H1 (cell line): ENCODE data around the gene DYNC1H1.

Source experiments
- EP300 ChIP-seq, 2 experiments: IDR thresholded peaks; 1 replicate in 1 of 2; 2 replicates in 1 of 2; pipeline ENCODE4 v1.6.1; 2011 to 2012; ENCODE audit warnings: low read depth in 2 of 2, low read length in 2 of 2, mild to moderate bottlenecking in 2 of 2, borderline replicate concordance in 1 of 2, inconsistent platforms in 1 of 2, moderate library complexity in 1 of 2
- EZH2 ChIP-seq: fragments of 200-600 bp; sonication (generic); IDR thresholded peaks from 2 replicates; pipeline ENCODE4 v1.7.1; 2012; ENCODE audit warnings: low read depth, mild to moderate bottlenecking, moderate library complexity, low read length, inconsistent platforms; ENCODE audit not compliant: severe bottlenecking
- GABPA ChIP-seq: IDR thresholded peaks from 2 replicates; pipeline ENCODE4 v1.6.1; 2011; ENCODE audit warnings: mild to moderate bottlenecking, low read length, moderate library complexity, borderline replicate concordance; ENCODE audit not compliant: insufficient read depth
- HDAC2 ChIP-seq, 2 experiments: fragments of 300-600 bp in 1 of 2; sonication (generic) in 1 of 2; IDR thresholded peaks; 2 replicates each; pipeline ENCODE4 v1.6.1; 2011 to 2012; ENCODE audit warnings: low read depth in 2 of 2, low read length in 2 of 2, mild to moderate bottlenecking in 2 of 2, moderate library complexity in 2 of 2, borderline replicate concordance in 1 of 2, inconsistent platforms in 1 of 2
- POLR2A ChIP-seq, 2 experiments: IDR thresholded peaks; 1 replicate in 1 of 2; 2 replicates in 1 of 2; pipeline ENCODE4 v1.6.1; 2011; ENCODE audit warnings: low read depth in 2 of 2, low read length in 2 of 2, mild to moderate bottlenecking in 2 of 2; ENCODE audit errors: control extremely low read depth in 1 of 2
- POLR2AphosphoS5 ChIP-seq: IDR thresholded peaks from 2 replicates; pipeline ENCODE4 v1.6.1; 2011; ENCODE audit warnings: low read depth, low read length
- RAD21 ChIP-seq, 2 experiments: IDR thresholded peaks in 1 of 2; conservative IDR thresholded peaks in 1 of 2; 2 replicates each; pipeline ENCODE4 v1.6.1; 2011; ENCODE audit warnings: low read depth in 2 of 2, low read length in 2 of 2, improper control_type of control experiment in 1 of 2, inconsistent platforms in 1 of 2, mild to moderate bottlenecking in 1 of 2, moderate library complexity in 1 of 2
- RNF2 ChIP-seq: fragments of 200-900, 300-1000 bp; sonication (generic); IDR thresholded peaks from 2 replicates; pipeline ENCODE4 v1.7.1; 2016; ENCODE audit warnings: borderline replicate concordance, low read depth, mild to moderate bottlenecking, antibody characterized with exemption, low read length; ENCODE audit not compliant: poor library complexity, severe bottlenecking; ENCODE audit errors: missing control alignments
- SRF ChIP-seq: IDR thresholded peaks from 2 replicates; pipeline ENCODE4 v1.6.1; 2011; ENCODE audit warnings: mild to moderate bottlenecking, low read depth, low read length, moderate library complexity
- SUZ12 ChIP-seq: fragments of 200-600 bp; sonication (generic); IDR thresholded peaks from 2 replicates; pipeline ENCODE4 v1.6.1; 2012; ENCODE audit warnings: mild to moderate bottlenecking, inconsistent platforms, low read length, moderate library complexity, mixed read lengths
- ZNF274 ChIP-seq: IDR thresholded peaks from 2 replicates; pipeline ENCODE4 v1.7.0; 2012; ENCODE audit warnings: low read length, borderline replicate concordance; ENCODE audit errors: extremely low read depth
- TF ChIP-seq, protein P1 (sequence below), 3 experiments: IDR thresholded peaks; 1 replicate in 2 of 3; 2 replicates in 1 of 3; pipeline versions ENCODE4 v1.5.1 to v1.6.1; 2011; ENCODE audit warnings: low read length in 3 of 3, mild to moderate bottlenecking in 3 of 3, inconsistent platforms in 2 of 3, low read depth in 1 of 3, moderate library complexity in 1 of 3; ENCODE audit not compliant: insufficient read depth in 1 of 3; ENCODE audit errors: control extremely low read depth in 1 of 3
- TF ChIP-seq, protein P2 (sequence below): IDR thresholded peaks from 2 replicates; pipeline ENCODE4 v1.6.1; 2012; ENCODE audit warnings: low read length, inconsistent platforms
- TF ChIP-seq, protein P3 (sequence below): IDR thresholded peaks from 2 replicates; pipeline ENCODE4 v1.6.1; 2011; ENCODE audit warnings: low read length, improper control_type of control experiment

DNA sequence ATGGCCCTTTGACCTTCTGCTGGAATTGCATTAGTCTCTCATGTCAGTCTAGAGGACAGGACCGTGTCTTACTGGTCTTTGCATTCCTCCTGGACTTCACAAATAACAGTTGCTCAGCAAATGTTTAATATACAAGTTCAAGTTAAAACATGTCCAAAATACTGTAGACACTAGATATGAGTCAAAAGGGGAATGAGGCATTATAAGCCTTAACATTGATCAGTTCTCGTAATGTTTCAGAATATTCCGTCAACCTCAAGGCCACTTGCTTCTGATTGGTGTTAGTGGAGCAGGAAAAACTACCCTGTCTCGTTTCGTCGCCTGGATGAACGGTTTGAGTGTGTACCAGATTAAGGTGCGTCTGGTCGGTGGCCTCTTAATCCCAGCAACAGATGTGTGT is 62.6 kb downstream of the DYNC1H1 start:
- TF ChIP-seq ZNF274 (no peak), POLR2AphosphoS5 (no peak), EP300 (IDR thresholded peaks at IDR 0.05; ENCODE audit: borderline replicate concordance in 1 of 2, low read depth in 2 of 2, low read length in 2 of 2) (no peak), EZH2 (no peak), POLR2A (IDR thresholded peaks at IDR 0.05; ENCODE audit: control extremely low read depth in 1 of 2, low read depth in 2 of 2, low read length in 2 of 2) (no peak), GABPA (no peak), HDAC2 (IDR thresholded peaks at IDR 0.05; ENCODE audit: borderline replicate concordance in 1 of 2, low read depth in 2 of 2, low read length in 2 of 2) (no peak), RNF2 (no peak), RAD21 (IDR thresholded peaks at IDR 0.05 in 1 of 2, conservative IDR thresholded peaks at IDR 0.05 in 1 of 2; ENCODE audit: low read depth in 2 of 2, low read length in 2 of 2) (no peak), SRF (no peak), SUZ12 (no peak)
- TF ChIP-seq, protein P1, sequence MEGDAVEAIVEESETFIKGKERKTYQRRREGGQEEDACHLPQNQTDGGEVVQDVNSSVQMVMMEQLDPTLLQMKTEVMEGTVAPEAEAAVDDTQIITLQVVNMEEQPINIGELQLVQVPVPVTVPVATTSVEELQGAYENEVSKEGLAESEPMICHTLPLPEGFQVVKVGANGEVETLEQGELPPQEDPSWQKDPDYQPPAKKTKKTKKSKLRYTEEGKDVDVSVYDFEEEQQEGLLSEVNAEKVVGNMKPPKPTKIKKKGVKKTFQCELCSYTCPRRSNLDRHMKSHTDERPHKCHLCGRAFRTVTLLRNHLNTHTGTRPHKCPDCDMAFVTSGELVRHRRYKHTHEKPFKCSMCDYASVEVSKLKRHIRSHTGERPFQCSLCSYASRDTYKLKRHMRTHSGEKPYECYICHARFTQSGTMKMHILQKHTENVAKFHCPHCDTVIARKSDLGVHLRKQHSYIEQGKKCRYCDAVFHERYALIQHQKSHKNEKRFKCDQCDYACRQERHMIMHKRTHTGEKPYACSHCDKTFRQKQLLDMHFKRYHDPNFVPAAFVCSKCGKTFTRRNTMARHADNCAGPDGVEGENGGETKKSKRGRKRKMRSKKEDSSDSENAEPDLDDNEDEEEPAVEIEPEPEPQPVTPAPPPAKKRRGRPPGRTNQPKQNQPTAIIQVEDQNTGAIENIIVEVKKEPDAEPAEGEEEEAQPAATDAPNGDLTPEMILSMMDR (IDR thresholded peaks at IDR 0.05; ENCODE audit: control extremely low read depth in 1 of 3, insufficient read depth in 1 of 3, low read depth in 1 of 3, low read length in 3 of 3), result no peak
- TF ChIP-seq, protein P2, sequence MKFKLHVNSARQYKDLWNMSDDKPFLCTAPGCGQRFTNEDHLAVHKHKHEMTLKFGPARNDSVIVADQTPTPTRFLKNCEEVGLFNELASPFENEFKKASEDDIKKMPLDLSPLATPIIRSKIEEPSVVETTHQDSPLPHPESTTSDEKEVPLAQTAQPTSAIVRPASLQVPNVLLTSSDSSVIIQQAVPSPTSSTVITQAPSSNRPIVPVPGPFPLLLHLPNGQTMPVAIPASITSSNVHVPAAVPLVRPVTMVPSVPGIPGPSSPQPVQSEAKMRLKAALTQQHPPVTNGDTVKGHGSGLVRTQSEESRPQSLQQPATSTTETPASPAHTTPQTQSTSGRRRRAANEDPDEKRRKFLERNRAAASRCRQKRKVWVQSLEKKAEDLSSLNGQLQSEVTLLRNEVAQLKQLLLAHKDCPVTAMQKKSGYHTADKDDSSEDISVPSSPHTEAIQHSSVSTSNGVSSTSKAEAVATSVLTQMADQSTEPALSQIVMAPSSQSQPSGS, result no peak
- TF ChIP-seq, protein P3, sequence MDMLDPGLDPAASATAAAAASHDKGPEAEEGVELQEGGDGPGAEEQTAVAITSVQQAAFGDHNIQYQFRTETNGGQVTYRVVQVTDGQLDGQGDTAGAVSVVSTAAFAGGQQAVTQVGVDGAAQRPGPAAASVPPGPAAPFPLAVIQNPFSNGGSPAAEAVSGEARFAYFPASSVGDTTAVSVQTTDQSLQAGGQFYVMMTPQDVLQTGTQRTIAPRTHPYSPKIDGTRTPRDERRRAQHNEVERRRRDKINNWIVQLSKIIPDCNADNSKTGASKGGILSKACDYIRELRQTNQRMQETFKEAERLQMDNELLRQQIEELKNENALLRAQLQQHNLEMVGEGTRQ, result no peak
